Thoracic aorta (tissue), 2 donors: ENCODE data around the gene DNAH17. TPM values are rescaled to one million over a fixed set of nuclear protein-coding genes. Genes with fewer than 3 reads are reported as not detected.

Experiments
- ATAC-seq: fragments of 150-250 bp; one replicate; pipeline ENCODE4 v1.8.0; 2017; ENCODE audit warnings: low read depth; ENCODE audit not compliant: insufficient number of reproducible peaks, low FRiP score
- DNase-seq: peaks from one replicate; pipeline ENCODE4 v3.0.0-alpha.2; 2020; ENCODE audit warnings: low spot score
- H3K27ac ChIP-seq, 2 donors: fragments of 200-600 bp; sonication (generic); 1 replicate in 1 of 2; 2 replicates in 1 of 2; pipeline ENCODE4 v1.5.1; 2016; ENCODE audit warnings: mild to moderate bottlenecking in 2 of 2, moderate library complexity in 2 of 2
- H3K27me3 ChIP-seq: fragments of 200-600 bp; sonication (generic); replicated peaks from 2 replicates; pipeline ENCODE4 v1.6.0; 2016; ENCODE audit warnings: mild to moderate bottlenecking; ENCODE audit not compliant: insufficient read depth
- H3K36me3 ChIP-seq: fragments of 200-600 bp; sonication (generic); one replicate; pipeline ENCODE4 v1.5.1; 2016
- H3K4me1 ChIP-seq, 2 donors: fragments of 200-600 bp; sonication (generic); 1 replicate in 1 of 2; 2 replicates in 1 of 2; pipeline versions ENCODE4 v1.5.1 to v1.6.0; 2016; ENCODE audit warnings: low read depth in 2 of 2, mild to moderate bottlenecking in 1 of 2; ENCODE audit not compliant: control insufficient read depth in 1 of 2
- H3K4me3 ChIP-seq: fragments of 200-600 bp; sonication (generic); 2 replicates; pipeline ENCODE4 v1.5.1; 2016; ENCODE audit warnings: mild to moderate bottlenecking
- H3K9me3 ChIP-seq: fragments of 200-600 bp; sonication (generic); 2 replicates; pipeline ENCODE4 v1.5.1; 2016
- total RNA-seq, 2 donors: library from RNA; depleted of rRNA; stranded (reverse); fragments of >200 nt; gene quantifications; one replicate each; pipeline versions ENCODE4 v1.1.0 to v1.2.3, GENCODE V29; 2016
- TF ChIP-seq, protein P1 (sequence below): fragments of 200-600 bp; sonication (generic); IDR thresholded peaks from one replicate; pipeline ENCODE4 v1.5.1; 2019; ENCODE audit warnings: antibody characterized with exemption

DNAH17 gene
- total RNA-seq, 2 donors from 2014 or later: 0.14 TPM

DNA sequence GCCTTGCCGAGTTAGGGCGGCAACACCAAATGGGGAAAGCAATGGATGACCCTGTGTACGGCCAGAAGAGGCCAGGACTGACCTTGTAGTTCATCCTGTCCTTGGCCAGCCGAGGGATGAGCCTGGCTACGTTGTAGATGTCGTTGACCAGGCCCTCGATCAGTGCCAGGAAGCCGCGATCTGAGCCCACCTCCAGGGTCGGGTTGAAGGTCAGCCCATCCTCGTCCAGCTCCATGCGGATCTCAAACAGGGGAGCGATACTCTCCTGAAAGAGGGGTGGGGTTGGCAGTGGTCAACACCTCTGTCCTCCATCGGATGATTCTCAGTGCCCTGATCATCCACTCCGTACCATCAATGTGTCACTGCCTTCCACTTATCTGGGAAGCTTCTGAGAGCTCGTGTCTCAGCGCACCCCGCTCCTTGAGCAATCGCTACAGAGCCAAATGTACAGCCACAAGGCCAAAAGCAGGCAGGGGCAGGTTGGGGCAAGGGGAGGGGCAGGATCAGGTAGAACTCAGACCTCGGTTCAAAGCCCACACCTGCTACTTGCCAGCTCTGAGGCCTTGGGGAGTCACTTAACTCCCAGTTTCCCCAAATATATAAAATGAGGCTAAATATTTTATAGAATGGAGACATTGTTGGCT is 39.9 kb downstream of the DNAH17 start:
- ATAC-seq: no peak
- Histone ChIP-seq H3K4me3 (no peak overlapping the region), H3K4me1 (peaks cover 0 to 9% of the 10 kb centered on the region in 2 donors), H3K27ac (no peak overlapping the region), H3K9me3 (no peaks in the 10 kb centered on the region), H3K36me3 (no peaks in the 10 kb centered on the region), H3K27me3 (no peaks in the 10 kb centered on the region)
- no peak for DNase-seq
- TF ChIP-seq, protein P1, sequence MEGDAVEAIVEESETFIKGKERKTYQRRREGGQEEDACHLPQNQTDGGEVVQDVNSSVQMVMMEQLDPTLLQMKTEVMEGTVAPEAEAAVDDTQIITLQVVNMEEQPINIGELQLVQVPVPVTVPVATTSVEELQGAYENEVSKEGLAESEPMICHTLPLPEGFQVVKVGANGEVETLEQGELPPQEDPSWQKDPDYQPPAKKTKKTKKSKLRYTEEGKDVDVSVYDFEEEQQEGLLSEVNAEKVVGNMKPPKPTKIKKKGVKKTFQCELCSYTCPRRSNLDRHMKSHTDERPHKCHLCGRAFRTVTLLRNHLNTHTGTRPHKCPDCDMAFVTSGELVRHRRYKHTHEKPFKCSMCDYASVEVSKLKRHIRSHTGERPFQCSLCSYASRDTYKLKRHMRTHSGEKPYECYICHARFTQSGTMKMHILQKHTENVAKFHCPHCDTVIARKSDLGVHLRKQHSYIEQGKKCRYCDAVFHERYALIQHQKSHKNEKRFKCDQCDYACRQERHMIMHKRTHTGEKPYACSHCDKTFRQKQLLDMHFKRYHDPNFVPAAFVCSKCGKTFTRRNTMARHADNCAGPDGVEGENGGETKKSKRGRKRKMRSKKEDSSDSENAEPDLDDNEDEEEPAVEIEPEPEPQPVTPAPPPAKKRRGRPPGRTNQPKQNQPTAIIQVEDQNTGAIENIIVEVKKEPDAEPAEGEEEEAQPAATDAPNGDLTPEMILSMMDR: no peak

DNA sequence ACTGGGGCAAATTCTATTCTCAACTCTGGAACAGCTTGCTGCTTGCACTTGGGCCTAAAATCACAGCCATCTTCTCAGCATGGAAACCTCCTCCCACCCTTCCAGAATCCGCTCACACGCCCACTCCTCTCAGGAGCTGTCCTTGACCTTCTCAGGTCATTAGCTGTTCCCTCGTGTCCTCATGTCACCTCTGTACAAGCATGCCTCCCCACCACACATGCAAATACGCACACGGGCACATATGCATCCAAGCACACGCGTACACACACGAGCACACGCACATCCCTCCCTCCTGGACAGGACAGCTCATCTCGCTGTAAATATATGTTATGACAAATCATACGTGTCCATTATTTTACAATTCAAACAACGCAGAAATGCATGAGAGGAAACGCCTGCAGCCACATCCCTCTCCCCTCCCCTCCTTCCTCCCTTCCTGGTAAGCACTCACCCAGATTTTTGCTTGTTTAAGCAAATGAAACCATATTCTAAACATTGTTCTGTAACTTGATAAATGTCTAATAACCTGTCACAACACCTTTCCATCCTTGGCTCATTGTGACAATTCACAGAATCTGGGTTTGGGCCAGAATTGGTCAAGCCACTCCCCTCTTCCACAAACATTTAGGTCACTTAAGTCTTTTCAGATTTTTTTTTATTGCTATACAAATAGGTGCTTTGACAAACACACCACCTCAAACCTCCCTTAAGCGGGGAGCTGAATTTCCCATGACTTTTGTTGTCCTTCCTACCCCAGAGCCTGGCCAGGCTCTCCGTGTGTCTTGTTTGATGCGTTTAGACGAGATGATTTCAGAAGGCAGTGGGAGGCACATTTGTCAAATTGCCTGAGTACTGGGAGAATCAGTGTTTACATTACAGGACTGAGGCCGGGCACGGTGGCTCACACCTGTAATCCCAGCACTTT is 41.7 kb downstream of the DNAH17 start:
- TF ChIP-seq, protein P1: no peak
- DNase-seq (no peak), ATAC-seq (no peak)
- H3K36me3 ChIP-seq: no peaks in the 10 kb centered on the region
- H3K27me3 ChIP-seq: no peaks in the 10 kb centered on the region
- H3K9me3 ChIP-seq: no peaks in the 10 kb centered on the region
- no peak overlapping the region for H3K27ac ChIP-seq
- no peak overlapping the region for H3K4me3 ChIP-seq
- peaks cover 0 to 9% of the 10 kb centered on the region in 2 donors for H3K4me1 ChIP-seq

DNA sequence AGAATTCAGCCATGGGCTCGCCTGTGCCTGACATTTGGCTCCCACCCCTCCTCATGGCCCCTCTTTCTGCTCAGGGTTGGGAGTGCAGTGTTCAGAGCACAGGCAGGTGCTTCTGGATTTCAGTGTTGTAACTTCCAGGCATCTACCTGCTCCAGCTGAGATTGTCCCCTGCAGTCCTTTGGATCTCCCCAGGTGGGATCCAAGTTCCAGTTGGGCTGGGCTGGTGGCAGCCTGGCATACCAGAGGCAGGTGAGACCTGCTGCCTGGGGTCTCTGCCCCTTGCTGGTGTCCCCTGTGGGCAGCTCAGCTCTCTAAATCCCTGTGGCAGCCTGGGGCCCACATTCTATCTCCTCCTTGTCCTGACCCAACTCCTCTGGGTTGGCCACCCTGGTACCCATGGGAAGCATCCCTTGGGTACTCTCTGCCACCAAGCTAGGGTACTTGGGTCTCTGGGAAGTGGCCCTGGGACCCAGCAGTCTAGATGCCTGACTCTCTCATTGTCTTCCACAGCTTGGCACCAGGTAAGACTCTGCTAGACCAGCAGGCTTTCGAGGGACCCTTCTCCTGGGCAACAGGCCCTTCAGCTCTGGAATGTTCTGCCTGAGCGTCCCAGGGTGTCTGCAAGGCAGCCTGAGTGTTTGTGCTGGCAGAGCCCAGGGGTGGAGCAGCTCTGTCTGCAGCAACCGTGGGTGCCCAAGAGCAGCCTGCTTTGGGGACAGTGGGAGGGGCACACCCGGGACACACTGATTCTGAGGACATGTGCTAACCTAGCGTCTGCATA is 42.5 kb downstream of the DNAH17 start:
- Histone ChIP-seq H3K9me3 (no peaks in the 10 kb centered on the region), H3K27ac (no peak overlapping the region), H3K4me1 (peaks cover 0 to 9% of the 10 kb centered on the region in 2 donors), H3K27me3 (no peaks in the 10 kb centered on the region), H3K36me3 (no peaks in the 10 kb centered on the region), H3K4me3 (no peak overlapping the region)
- no peak for ATAC-seq
- DNase-seq: no peak
- TF ChIP-seq, protein P1: no peak

- Histone ChIP-seq H3K4me3 (no peak overlapping the region), H3K4me1 (peaks cover 0 to 9% of the 10 kb centered on the region in 2 donors), H3K9me3 (no peaks in the 10 kb centered on the region), H3K27me3 (no peaks in the 10 kb centered on the region), H3K36me3 (no peaks in the 10 kb centered on the region), H3K27ac (no peak overlapping the region)
- no peak for DNase-seq
- TF ChIP-seq, protein P1: no peak
- ATAC-seq: no peak
Measured at GRCh38 chr17:78532922-78533640, 44.1 kb downstream of the DNAH17 start.
